SH-SY5Y (cell line): ENCODE data around the gene RAB11FIP2.

Experiments used
- GATA2 ChIP-seq: IDR thresholded peaks from 2 replicates; pipeline ENCODE4 v1.6.1; 2011; ENCODE audit warnings: mild to moderate bottlenecking, low read depth, low read length
- GATA3 ChIP-seq: IDR thresholded peaks from 2 replicates; pipeline ENCODE4 v1.6.1; 2011; ENCODE audit warnings: low read depth, mild to moderate bottlenecking, low read length, moderate library complexity

DNA sequence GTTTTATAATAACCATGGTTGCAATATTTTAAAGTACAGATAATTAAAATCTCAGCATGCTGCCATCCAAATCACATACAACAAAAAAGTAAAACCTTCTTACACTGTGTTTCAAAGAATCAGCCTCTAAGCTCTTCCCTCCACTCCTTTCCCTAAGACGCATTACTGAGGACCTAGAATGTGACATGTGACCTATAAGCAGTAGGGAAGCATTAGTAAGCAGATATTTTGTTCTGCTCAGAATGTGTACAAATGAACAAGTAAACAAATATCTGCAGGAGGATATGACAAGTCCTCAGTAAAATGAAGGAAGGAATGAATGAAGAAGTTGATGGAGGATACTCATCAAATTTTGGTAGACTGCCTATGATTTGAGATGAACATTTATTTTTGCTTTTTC, 49.1 kb downstream of the RAB11FIP2 start:
- no peak for TF ChIP-seq GATA2
- TF ChIP-seq GATA3 = no peak
